HG02973 (cell line): ENCODE measurements around the gene ADGRD1.

Experiments
- ATAC-seq: cut with Tn5 transposase; IDR thresholded peaks from one replicate; pipeline ENCODE4 v1.9.1; 2021; ENCODE audit warnings: moderate library complexity; ENCODE audit not compliant: unreplicated experiment

ADGRD1 gene

DNA sequence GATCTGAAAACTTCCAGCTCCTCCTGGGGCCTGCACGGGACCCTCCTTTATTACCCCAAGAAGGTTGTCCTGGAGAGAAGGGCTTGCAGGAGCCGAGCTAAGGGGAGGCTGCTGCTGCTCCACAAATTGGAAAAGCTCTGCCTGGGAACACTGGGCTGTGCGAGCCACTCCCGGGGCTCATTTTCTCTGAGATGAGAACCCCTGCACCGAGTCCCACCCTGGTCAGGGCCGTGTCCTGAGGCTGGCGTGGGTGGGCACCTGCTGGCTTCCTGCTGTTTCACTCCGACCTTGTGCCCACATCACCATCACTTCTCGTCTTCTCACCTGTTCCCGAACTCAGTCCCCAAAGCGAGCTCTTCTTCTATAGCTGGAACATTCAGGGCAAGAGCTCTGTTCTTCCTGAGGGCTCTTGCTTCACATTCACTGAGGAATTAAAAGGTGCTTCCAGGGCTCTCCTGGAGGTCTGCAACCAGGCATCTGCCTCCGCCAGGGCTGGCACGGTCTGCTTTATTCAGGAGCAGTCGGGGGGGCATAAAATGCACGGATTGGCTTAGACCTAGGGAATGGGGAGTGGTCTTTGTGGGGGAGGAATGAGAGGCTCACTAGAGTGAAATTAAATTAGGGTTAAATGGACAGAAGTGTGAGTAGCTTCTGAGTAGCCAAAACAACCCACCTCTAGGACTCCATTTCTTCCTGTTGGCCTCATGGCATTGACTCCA, 98.5 kb downstream of the ADGRD1 start:
- no peak for ATAC-seq

DNA sequence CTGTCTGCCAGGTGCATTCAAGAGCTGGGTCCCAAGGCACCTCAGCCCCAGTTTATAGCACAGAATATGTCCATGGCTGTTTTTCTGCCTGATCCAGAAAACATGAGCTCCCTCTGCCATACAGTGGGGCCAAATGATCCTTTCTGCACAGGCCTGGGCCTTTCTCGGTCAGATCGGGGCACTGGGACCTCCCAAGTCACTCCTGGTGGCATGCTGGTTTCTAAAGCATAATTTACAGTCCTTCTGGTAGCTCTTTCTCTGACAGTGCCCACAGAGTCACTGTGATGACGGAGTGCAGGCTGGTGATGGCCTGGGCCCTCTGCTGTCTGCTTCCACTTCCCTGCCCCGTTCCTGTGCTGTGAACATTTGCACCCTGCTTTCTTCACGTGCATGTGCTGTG, 99.2 kb downstream of the ADGRD1 start:
- ATAC-seq, result no peak

DNA sequence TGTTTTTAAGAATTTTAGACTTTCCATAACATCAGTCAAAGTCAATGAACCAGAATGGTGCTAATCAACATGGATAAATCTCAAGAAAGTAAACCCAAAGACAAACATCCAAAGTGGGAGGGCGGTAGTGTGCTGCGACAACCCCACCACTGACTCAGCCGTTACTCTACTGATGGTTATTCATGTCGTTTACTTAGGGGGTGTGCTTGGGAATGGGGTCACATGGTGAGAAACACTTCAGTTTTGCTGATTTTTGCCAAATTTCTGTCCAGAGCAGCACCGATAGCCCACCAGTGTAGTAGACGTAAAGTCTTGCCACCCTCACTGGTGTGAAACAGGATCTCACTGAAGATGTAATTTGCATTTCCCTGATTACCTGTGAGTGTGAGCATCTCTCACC, 99.9 kb downstream of the ADGRD1 start:
- no peak for ATAC-seq

DNA sequence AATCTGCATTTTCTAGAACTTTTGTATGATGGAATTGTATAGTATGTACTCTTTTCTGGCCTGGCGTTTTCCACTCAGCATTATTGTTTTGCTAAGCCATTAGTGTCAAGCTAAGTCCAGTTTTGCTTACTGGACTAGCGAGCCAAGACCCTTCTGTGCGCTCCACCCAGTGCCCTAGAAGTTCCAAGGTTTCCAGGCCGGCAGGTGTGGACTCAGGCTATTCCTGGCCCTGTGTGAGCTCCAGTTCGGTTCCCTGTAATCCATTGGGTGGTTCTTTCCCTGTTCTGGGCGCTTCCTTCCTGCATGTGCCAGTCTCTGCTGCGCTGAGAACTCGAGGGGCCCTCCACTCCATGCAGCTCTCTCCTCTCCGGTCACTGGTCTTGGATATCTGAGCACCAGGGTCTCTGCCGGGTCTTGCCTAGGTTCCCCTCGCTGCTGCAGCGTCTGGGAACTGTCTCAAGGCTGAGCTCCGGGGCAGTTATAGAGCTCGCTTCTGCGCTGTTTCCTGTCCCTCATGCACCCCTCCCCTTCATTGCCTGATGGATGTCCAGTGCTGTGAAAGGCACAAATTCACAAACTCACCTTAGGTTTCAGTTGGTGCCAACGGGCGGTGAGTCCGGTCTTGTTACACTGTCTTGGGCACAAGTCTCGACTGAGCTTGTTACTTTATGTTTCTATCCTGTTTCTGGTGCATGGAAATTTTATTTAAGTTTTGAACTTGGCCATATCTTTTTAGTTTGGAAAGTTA, 100.8 kb downstream of the ADGRD1 start:
- no peak for ATAC-seq

DNA sequence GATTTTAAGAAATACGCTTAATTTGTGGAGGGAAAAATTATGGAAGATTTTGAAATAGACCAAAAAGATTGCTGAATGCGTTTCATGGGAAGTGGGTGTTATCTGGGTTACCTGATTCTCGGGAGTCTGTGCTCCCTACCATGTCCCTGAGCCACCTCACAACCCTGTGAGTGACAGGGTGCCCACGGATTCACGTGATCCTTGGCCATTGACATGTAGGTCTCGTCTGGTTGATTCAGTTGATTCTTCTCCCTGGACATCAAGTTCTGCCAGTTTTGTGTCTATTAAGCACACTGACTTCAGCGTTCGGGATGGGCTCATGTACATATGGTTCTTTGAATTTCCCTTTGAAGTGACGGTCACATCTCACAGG, 101.4 kb downstream of the ADGRD1 start:
- no peak for ATAC-seq

DNA sequence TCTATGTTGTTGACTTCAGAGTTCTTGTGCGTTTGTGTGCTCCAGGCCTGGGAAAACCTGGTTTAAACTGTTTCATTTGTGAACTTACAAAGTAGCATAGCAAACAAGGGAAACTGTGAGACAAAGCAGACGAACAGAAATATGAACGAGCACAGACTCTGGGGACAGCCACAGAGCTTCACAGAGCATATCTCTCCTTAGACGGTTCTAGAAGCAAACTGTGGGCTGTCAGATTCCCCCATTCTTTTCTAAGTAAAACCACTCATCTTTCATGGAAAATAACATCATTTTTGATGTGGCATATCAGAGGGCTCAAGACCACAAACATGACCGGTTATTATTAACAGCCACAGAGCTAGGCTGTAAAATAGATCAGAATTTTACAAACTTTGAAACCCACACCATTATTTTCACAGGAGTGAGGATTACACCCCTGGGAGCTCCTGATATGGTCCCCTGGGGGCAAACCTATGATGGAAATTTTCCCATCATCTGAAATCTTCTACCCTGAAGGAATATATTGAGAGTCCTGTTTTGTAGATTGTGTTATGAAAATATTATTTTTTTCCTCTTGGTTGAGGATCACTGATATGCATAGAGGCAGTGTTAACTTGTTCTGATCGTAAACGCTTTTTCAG, 102.0 kb downstream of the ADGRD1 start:
- no peak for ATAC-seq

DNA sequence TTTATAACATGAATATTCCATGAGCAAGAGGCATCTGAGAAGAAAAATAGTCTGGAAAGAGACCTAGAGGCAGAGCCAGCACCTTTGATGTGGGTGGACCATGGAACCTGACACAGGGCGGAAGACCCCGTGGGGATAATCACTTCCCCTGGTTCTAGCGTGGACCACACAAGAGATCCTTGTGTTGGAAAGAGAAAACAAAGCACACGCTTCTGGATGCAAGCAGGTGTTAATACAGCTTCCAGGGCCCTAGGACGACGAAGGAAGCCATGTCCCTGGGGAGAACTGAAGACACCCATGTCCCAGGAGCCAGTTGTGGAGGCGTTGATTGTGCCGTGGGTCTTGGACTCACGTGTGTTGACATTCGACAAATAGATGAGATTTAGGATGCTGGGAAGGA, 102.9 kb downstream of the ADGRD1 start:
- no peak for ATAC-seq

DNA sequence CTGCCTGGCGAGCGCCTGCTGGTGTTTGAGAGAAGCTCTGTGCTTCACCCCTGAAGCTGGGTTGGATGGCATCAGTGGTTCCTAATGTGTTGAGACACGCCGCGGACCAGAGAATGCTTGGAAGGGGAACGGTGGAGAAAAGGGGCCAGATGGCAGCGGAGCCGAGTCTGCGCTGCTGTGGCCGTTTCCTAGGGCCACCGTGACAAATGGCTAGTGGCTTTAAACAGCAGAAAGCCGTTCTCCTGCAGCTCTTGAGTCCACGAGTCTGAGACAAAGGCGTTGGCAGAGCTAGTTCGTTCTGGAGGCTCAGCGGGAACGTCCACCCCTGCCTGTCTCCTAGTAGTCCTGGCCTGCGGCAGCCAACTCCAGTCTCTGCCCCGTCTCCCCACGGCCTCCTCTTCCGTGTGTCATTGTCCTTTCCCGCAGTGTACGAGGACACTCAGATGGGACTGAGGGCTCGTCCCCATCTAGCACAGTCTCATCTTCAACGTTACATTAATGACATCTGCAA, 103.6 kb downstream of the ADGRD1 start:
- no peak for ATAC-seq

DNA sequence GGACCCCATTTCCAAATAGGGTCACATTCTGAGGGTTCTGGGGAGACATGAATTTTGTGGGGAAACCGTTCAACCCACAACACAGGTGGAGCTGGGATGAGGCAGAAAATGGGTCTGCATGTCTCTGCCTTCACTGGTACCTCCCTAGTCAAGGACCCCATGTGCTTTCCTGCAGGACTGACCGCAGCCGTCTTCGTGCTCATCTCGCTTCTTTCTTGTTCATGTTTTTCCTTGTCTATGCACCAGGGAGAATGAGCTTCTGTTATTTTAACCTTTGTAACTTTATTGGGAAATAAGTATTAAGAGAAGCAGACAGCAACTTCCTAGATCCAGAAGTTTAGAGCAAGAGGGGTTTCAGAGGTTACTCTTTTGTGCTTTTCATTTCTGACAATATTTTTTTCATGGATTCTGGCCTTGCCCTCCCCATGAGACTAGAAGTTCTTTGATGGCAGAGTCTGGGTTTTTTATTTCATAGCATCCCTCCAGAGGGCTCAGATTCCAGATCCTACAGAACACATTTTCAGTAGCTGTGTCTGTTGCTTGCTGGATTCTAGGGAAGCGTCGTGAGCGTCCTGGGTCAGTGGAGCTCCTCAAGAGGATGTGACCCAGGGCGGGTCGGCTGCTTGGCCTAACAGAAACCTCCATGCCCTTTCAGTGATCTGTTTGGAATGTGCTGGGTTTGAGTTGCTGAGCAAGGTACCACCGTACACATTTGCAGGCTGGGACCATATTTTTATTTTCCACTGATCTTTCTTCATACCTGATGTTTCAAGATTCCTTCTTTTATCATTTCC, 104.2 kb downstream of the ADGRD1 start:
- no peak for ATAC-seq

DNA sequence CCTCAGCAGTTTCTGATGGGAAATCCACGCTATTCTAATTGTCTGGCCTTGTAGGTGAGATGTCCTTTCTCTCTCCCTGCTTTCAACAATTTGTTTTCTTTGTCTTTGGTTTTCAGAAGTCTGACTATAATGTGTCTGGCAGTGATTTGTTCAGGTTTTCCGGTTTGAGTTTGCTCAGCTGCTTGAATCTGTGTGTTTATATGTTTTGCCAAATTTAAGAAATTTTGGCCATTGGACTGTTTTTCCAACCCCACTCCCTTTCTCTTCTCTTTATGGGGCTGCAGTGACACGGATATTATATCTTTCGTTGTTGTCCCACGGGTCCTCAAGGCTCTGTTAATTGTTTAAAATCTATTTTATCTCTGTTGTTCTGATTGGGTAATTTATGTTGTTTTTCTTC, 105.0 kb downstream of the ADGRD1 start:
- no peak for ATAC-seq

DNA sequence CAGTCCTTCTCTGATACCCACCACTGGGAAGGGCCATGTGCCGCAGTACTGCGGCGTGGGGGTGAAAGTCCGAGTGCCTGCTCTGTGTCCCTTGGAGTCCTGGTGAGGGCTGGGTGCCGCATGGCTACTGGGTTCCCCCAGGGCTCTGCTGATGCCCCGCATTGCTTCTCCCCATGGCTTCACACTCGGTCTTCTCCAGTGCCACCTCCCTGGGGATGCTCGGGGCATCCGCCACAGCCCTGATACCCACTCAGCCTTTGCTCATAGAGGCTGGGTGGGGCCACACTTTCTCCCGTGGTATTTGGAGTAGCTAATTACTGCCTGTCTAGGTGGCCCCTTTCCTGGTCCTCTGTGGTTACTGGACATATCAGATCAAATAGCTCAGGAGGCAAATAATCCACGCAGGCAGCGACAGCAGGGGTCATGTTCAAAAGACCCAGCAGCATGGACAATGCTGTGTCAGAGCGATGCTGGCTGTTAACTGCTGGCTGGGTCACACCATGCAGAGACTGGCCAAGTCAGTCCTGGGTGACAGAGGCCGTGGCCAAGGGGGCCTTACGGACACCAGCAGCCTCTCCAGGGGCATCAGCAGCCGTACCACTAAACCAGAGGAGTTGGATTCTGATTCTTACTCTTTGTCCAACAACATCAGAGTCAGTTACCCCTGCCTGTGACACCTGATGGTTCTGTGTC, 106.5 kb downstream of the ADGRD1 start:
- no peak for ATAC-seq

DNA sequence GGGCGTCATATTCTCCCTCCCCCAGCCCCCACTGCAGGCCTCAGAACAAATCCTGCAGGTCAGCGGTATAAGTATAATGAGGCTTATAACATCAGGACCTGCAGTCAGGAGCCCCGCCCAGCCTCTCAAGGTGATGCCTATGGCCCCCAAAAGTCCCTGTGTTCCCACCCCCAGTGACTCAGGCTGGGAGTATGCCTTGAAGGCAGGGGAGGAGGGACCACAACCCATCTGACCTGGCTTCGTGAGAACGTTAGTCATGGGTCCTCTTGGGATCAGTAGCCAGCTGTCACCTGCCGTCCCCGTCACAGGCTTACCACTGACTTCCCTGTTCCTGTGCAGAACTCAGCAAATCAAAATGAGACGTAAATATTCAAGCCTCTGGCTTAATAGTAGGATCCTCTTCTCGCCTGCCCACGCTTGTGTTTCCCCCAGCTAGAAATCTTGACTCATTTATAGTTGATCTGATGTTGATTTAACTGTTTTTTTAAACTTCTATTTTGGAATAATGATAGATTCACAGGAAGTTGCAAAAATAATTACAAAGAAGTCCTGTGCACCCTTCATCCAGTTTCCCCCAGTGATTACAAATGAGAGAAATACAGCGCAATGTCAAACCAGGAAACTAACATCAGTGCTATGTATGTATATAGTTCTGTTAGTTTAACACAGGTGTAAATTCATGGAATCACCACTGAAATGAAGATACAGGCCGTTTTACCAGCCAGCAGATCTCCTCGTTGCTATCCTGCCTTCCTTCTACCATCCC, 107.5 kb downstream of the ADGRD1 start:
- ATAC-seq, result no peak

DNA sequence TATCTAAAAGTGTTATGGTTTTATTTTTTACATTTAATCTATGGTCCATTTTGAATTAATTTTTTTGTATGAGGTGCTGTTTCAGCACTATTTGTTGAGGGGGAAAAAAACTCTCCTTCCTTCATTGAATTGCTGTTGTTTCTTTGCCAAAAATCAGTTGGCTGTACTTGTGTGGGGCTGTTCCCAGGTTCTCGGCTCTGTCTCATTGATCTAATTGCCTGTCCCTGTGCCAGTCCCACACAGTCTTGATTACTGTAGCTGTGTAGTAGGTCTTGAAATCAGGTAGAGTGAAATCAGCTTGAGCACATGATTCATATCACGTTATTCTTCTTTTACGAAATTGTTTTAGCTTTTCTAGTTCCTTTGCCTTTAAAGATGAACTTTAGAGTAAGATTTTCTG, 109.7 kb downstream of the ADGRD1 start:
- ATAC-seq, result no peak

DNA sequence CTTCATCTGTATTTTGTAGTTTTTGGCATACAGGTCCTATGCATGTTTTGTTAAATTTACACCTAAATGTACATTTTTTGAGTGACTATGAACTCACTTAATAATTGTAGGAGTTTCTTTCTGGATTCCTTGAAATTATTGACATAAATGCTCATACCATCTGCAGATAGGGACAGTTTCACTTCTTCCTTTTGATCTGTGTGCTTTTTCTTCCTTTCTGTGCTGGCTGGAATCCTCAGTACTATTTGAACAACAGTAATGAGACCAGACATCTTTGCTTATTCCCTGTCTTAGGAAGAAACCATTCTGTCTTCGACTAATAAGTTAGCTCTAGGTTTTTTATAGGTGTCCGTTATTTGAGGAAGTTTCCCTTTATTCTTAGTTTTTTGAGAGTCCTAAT, 110.3 kb downstream of the ADGRD1 start:
- ATAC-seq, result no peak

DNA sequence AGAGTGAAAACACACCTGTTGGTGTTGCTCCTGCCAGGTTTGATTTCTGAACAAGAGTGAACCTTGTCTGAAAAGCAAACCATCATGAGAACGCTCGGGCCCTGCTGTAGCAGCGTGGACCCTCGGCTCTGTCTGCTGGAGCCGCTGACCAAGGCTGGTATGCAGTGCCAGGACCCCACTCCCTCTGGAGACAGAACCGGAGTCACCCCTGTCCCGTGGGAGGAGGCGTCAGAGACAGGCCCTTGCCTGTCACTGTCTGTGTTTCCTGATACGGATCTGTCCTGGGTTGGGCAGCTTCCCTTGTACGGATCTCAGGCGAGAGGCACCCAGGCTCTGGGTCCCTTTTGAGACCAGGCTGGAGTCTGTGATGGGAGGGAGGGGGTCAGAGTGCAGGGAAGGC, 111.6 kb downstream of the ADGRD1 start:
- no peak for ATAC-seq

DNA sequence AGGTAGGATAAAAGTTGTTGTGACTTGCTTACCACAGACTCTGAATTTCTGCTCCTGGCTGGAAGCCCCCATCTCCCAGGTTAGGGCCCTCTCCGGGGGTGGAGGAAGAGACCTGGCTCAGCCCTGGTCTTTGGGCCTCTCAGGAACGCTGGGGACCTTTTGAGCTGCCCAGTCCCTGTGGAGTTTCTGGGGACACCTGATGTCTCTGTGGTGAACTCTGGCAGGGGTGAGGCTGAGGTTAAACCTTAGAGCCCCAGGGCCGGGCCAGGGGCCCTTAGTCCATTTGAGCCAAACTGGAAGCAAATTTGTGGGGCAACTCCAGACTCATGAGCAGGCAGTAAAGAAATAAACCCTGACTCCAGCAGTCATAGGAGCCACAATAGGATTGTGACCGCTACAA, 112.1 kb downstream of the ADGRD1 start:
- no peak for ATAC-seq

DNA sequence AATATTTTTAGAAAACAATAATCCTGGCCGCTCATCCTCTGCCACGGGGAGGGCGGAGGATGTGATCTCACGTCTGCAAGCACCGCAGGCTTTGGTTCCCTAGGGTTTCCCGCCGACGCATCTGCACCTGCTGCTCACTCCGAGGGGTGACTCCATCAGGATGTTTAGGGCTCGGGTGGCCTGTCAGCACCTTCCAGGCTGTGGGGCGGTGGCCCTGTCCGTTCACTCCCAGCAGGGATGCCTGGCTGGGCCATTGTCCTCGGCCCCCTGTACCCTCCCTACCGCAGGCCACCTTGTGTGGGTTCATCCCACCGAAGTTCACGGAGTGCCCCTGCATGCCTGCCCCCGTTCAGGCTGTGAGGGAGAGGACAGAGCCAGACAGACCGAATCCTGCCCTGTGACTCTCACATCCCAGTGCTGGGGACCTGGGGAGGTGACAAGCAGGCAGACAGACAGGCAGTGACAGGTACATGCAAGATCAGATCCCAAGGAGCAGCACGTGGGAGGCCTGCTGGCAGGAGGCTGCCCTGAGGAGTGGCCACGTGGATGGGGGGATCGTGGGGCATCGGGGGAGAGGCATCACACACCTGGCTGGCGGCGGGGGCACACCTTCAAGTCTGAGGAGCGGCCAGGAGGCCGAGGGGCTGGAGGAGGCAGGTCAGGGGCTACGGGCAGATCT, 112.6 kb downstream of the ADGRD1 start:
- ATAC-seq, result no peak

DNA sequence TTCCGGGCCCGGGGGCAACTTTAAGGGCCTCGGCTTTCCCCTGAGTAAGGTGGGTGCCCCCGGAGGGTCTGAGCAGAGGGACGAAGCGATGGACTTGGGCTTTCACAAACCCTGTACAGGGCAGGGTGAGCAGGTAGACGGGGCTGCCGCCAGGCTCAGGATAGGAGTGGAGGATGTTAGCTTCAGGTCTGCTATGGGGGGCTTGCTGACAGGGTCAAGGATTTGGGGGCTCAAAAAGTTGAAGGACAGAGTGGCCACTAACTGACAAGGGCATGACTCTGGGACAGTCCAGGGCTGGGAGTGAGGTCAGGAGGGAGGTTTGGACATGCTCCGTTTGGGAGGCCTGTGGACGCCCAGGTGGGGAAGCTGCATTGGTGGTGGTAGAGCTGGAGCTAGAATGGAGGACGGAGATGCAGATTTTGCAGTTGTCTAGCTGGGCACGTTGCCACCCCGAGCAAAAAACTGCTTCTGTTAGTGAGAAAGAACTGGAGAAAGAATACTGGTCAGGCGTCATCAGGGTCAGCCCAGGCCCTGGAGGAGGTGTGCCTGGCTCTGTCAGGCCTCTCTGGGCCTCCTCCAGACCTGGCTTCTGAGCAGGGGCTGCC, 113.3 kb downstream of the ADGRD1 start:
- no peak for ATAC-seq
